Effector memory CD8-positive, alpha-beta T cell (primary cell): Measurements from ENCODE around the gene AKAP9.
"Not testable (repeated sequence)": the region's sequence is repeated elsewhere in the genome, so short reads cannot be mapped to it uniquely, and the experiment has no call there.

Source experiments
- ATAC-seq: fragments of 150-1000 bp; cut with Tn5 transposase; replicated peaks from 2 replicates; pipeline ENCODE4 v1.10.0; 2021; ENCODE audit warnings: mild to moderate bottlenecking, moderate library complexity
- DNase-seq, 3 experiments: peaks; one replicate each; pipeline ENCODE4 v3.0.0; 2021
- H3K27ac Mint-ChIP-seq, 2 donors: one replicate each; pipeline ENCODE4 v1.8.0; 2022; ENCODE audit warnings: mild to moderate bottlenecking in 2 of 2, mixed read lengths in 2 of 2, moderate library complexity in 2 of 2
- H3K27me3 Mint-ChIP-seq, 2 donors: one replicate each; pipeline ENCODE4 v1.8.0; 2022; ENCODE audit warnings: mixed read lengths in 2 of 2
- H3K36me3 Mint-ChIP-seq: one replicate; pipeline ENCODE4 v1.8.0; 2022; ENCODE audit warnings: mild to moderate bottlenecking, moderate library complexity, mixed read lengths; ENCODE audit not compliant: insufficient read depth
- H3K4me1 Mint-ChIP-seq, 2 donors: one replicate each; pipeline ENCODE4 v1.8.0; 2022; ENCODE audit warnings: low read depth in 2 of 2, mixed read lengths in 2 of 2
- H3K4me3 Mint-ChIP-seq, 2 donors: one replicate each; pipeline ENCODE4 v1.8.0; 2022; ENCODE audit warnings: mild to moderate bottlenecking in 2 of 2, mixed read lengths in 2 of 2, moderate library complexity in 2 of 2
- H3K9me3 Mint-ChIP-seq, 2 donors: one replicate each; pipeline ENCODE4 v1.8.0; 2022; ENCODE audit warnings: mixed read lengths in 2 of 2

The AKAP9 gene

GRCh38 chr7:91916051-91916440 lies 24.6 kb upstream of the AKAP9 start:
- DNase-seq (no peak), ATAC-seq (no peak)
- peaks cover 0 to 2% of the 10 kb centered on the region in 2 donors for H3K4me1 Mint-ChIP-seq
- H3K4me3 Mint-ChIP-seq = no peak overlapping the region
- H3K27ac Mint-ChIP-seq = no peak overlapping the region
- no peaks in the 10 kb centered on the region for H3K9me3 Mint-ChIP-seq
- no peaks in the 10 kb centered on the region for H3K36me3 Mint-ChIP-seq
- peaks cover 16 to 26% of the 10 kb centered on the region in 2 donors for H3K27me3 Mint-ChIP-seq

GRCh38 chr7:91918356-91918755 lies 22.3 kb upstream of the AKAP9 start:
- ATAC-seq = no peak
- Mint-ChIP-seq H3K4me3 (no peak overlapping the region), H3K27ac (no peak overlapping the region), H3K9me3 (no peaks in the 10 kb centered on the region), H3K4me1 (peaks cover 0 to 1% of the 10 kb centered on the region in 2 donors), H3K36me3 (no peaks in the 10 kb centered on the region), H3K27me3 (peaks cover 24 to 28% of the 10 kb centered on the region in 2 donors)
- DNase-seq = no peak

GRCh38 chr7:91922857-91923256 lies 17.8 kb upstream of the AKAP9 start:
- ATAC-seq (no peak), DNase-seq (no peak)
- Mint-ChIP-seq H3K36me3 (no peaks in the 10 kb centered on the region), H3K9me3 (no peaks in the 10 kb centered on the region), H3K4me3 (no peak overlapping the region), H3K27me3 (peaks cover 57 to 61% of the 10 kb centered on the region in 2 donors), H3K4me1 (peaks cover 0 to under 1% of the 10 kb centered on the region in 2 donors), H3K27ac (no peak overlapping the region)

- Mint-ChIP-seq H3K27me3 (peaks cover 45 to 57% of the 10 kb centered on the region in 2 donors), H3K9me3 (no peaks in the 10 kb centered on the region), H3K4me1 (peaks cover 3 to 5% of the 10 kb centered on the region in 2 donors), H3K27ac (no peak overlapping the region), H3K4me3 (no peak overlapping the region), H3K36me3 (no peaks in the 10 kb centered on the region)
- DNase-seq (no peak), ATAC-seq (no peak)
These were observed 12.8 kb upstream of the AKAP9 start for GRCh38 chr7:91927912-91928311.

- H3K9me3 Mint-ChIP-seq = no peaks in the 10 kb centered on the region
- ATAC-seq (peak; percentile 72), DNase-seq (no peak)
- no peak overlapping the region for H3K4me3 Mint-ChIP-seq
- peaks cover 3 to 5% of the 10 kb centered on the region in 2 donors for H3K4me1 Mint-ChIP-seq
- H3K36me3 Mint-ChIP-seq = no peaks in the 10 kb centered on the region
- peaks cover 40 to 54% of the 10 kb centered on the region in 2 donors for H3K27me3 Mint-ChIP-seq
- no peak overlapping the region for H3K27ac Mint-ChIP-seq
These were observed 11.2 kb upstream of the AKAP9 start for GRCh38 chr7:91929463-91929862.

GRCh38 chr7:91940171-91940570 lies 491 bp upstream of the AKAP9 start:
- peak in 2 of 3 experiments; percentile 6 to 27 for DNase-seq
- Mint-ChIP-seq H3K36me3 (peaks cover 15% of the 10 kb centered on the region), H3K4me3 (peak overlapping the region; percentile 87 to 91), H3K27me3 (no peaks in the 10 kb centered on the region), H3K9me3 (no peaks in the 10 kb centered on the region), H3K27ac (peak overlapping the region; percentile 96 to 100), H3K4me1 (peaks cover 20 to 38% of the 10 kb centered on the region in 2 donors)
- ATAC-seq = no peak

GRCh38 chr7:91941450-91941849 lies 788 bp downstream of the AKAP9 start:
- Mint-ChIP-seq H3K4me1 (peaks cover 23 to 46% of the 10 kb centered on the region in 2 donors), H3K27me3 (no peaks in the 10 kb centered on the region), H3K36me3 (peaks cover 18% of the 10 kb centered on the region), H3K4me3 (peak overlapping the region; percentile 87 to 91), H3K9me3 (no peaks in the 10 kb centered on the region), H3K27ac (peak overlapping the region; percentile 96 to 100)
- DNase-seq (peak; percentile 13 to 29 (median 25)), ATAC-seq (peak; percentile 40)

GRCh38 chr7:91942312-91942711 lies 1.6 kb downstream of the AKAP9 start:
- Mint-ChIP-seq H3K4me3 (peak overlapping the region; percentile 87 to 91), H3K9me3 (no peaks in the 10 kb centered on the region), H3K27ac (peak overlapping the region; percentile 96 to 100), H3K27me3 (no peaks in the 10 kb centered on the region), H3K36me3 (peaks cover 27% of the 10 kb centered on the region), H3K4me1 (peaks cover 25 to 47% of the 10 kb centered on the region in 2 donors)
- DNase-seq (no peak), ATAC-seq (no peak)

GRCh38 chr7:91944970-91945369 lies 4.3 kb downstream of the AKAP9 start:
- H3K4me3 Mint-ChIP-seq, ATAC-seq, DNase-seq, H3K9me3 Mint-ChIP-seq, H3K27me3 Mint-ChIP-seq: not testable (repeated sequence)
- Mint-ChIP-seq H3K36me3 (peaks cover 29% of the 10 kb centered on the region), H3K4me1 (peaks cover 30 to 52% of the 10 kb centered on the region in 2 donors), H3K27ac (peak overlapping the region; percentile 38 to 77)

GRCh38 chr7:91945476-91945875 lies 4.8 kb downstream of the AKAP9 start:
- Mint-ChIP-seq H3K9me3 (no peaks in the 10 kb centered on the region), H3K36me3 (peaks cover 26% of the 10 kb centered on the region), H3K27ac (peak overlapping the region; percentile 38 to 77), H3K4me1 (peaks cover 32 to 54% of the 10 kb centered on the region in 2 donors), H3K27me3 (no peaks in the 10 kb centered on the region), H3K4me3 (no peak overlapping the region)
- no peak for ATAC-seq
- no peak for DNase-seq

- Mint-ChIP-seq H3K4me1 (peaks cover 30 to 57% of the 10 kb centered on the region in 2 donors), H3K27me3 (no peaks in the 10 kb centered on the region), H3K9me3 (no peaks in the 10 kb centered on the region), H3K4me3 (no peak overlapping the region), H3K36me3 (peaks cover 18% of the 10 kb centered on the region), H3K27ac (peak overlapping the region in 1 of 2 donors; percentile 46)
- ATAC-seq = no peak
- no peak for DNase-seq
These were observed 5.9 kb downstream of the AKAP9 start for GRCh38 chr7:91946549-91946948.

GRCh38 chr7:91947948-91948347 lies 7.3 kb downstream of the AKAP9 start:
- H3K27ac Mint-ChIP-seq = peak overlapping the region in 1 of 2 donors; percentile 60
- no peaks in the 10 kb centered on the region for H3K27me3 Mint-ChIP-seq
- no peak overlapping the region for H3K4me3 Mint-ChIP-seq
- H3K4me1 Mint-ChIP-seq = peaks cover 34 to 57% of the 10 kb centered on the region in 2 donors
- peaks cover 17% of the 10 kb centered on the region for H3K36me3 Mint-ChIP-seq
- no peaks in the 10 kb centered on the region for H3K9me3 Mint-ChIP-seq
- no peak for DNase-seq
- ATAC-seq = no peak

- DNase-seq (no peak), ATAC-seq (no peak)
- H3K27ac Mint-ChIP-seq = peak overlapping the region in 1 of 2 donors; percentile 55
- no peaks in the 10 kb centered on the region for H3K27me3 Mint-ChIP-seq
- no peaks in the 10 kb centered on the region for H3K9me3 Mint-ChIP-seq
- H3K4me3 Mint-ChIP-seq = no peak overlapping the region
- H3K36me3 Mint-ChIP-seq = peaks cover 17% of the 10 kb centered on the region
- peaks cover 35 to 60% of the 10 kb centered on the region in 2 donors for H3K4me1 Mint-ChIP-seq
These were observed 8.8 kb downstream of the AKAP9 start for GRCh38 chr7:91949221-91950009.

GRCh38 chr7:91953618-91954017 lies 13.0 kb downstream of the AKAP9 start:
- H3K9me3 Mint-ChIP-seq = no peaks in the 10 kb centered on the region
- DNase-seq (no peak), ATAC-seq (no peak)
- peaks cover 30 to 57% of the 10 kb centered on the region in 2 donors for H3K4me1 Mint-ChIP-seq
- H3K27me3 Mint-ChIP-seq = no peaks in the 10 kb centered on the region
- no peak overlapping the region for H3K4me3 Mint-ChIP-seq
- H3K36me3 Mint-ChIP-seq = peaks cover 2% of the 10 kb centered on the region
- H3K27ac Mint-ChIP-seq = no peak overlapping the region
